B cell (primary cell): ENCODE data around the gene MROH7. TPM values are rescaled to one million over a fixed set of nuclear protein-coding genes. Genes with fewer than 3 reads are reported as not detected.

ENCODE experiments used
- ATAC-seq: fragments of 200-7000 bp; cut with Tn5 transposase; one replicate; pipeline ENCODE4 v1.10.0; 2021; ENCODE audit warnings: low read depth, mild to moderate bottlenecking, moderate number of reproducible peaks, moderate library complexity
- CTCF ChIA-PET: fragments of 350-600 bp; sonication (Branson Sonifier 250); formaldehyde crosslinking; loops from one replicate; lab custom pipeline; 2021; ENCODE audit warnings: antibody characterized with exemption, inconsistent platforms; lab: Charles Lee
- POLR2A ChIA-PET: fragments of 350-600 bp; sonication (Branson Sonifier 250); formaldehyde crosslinking; loops from one replicate; lab custom pipeline; 2021; ENCODE audit warnings: antibody characterized with exemption; lab: Charles Lee
- DNase-seq: peaks from one replicate; pipeline ENCODE4 v3.0.0; 2013
- H2AFZ ChIP-seq: 2 replicates; pipeline ENCODE4 v1.6.1; 2012; ENCODE audit warnings: mild to moderate bottlenecking, low read depth, low read length; ENCODE audit not compliant: insufficient read depth, poor library complexity, severe bottlenecking
- H3K27ac ChIP-seq, 2 donors: 1 replicate in 1 of 2; 2 replicates in 1 of 2; pipeline ENCODE4 v1.5.1; 2012 to 2013; ENCODE audit warnings: low read length in 2 of 2, mild to moderate bottlenecking in 2 of 2, moderate library complexity in 1 of 2
- H3K27me3 ChIP-seq, 4 experiments: fragments of 200-600 bp in 1 of 4; sonication (generic) in 1 of 4; replicated peaks in 1 of 4; 1 replicate in 2 of 4; 2 replicates in 2 of 4; pipeline versions ENCODE4 v1.6.1 to v1.7.0; 2013 to 2016; ENCODE audit warnings: low read length in 3 of 4, mild to moderate bottlenecking in 2 of 4, mixed read lengths in 1 of 4, moderate library complexity in 1 of 4; ENCODE audit not compliant: insufficient read depth in 4 of 4, control insufficient read depth in 3 of 4; ENCODE audit errors: control extremely low read depth in 1 of 4
- H3K36me3 ChIP-seq, 2 experiments: replicated peaks in 1 of 2; 1 replicate in 1 of 2; 2 replicates in 1 of 2; pipeline versions ENCODE4 v1.6.1 to v1.7.1; 2013; ENCODE audit warnings: low read length in 1 of 2; ENCODE audit not compliant: insufficient read depth in 2 of 2, control insufficient read depth in 1 of 2; ENCODE audit errors: control extremely low read depth in 1 of 2, extremely low read depth in 1 of 2
- H3K4me1 ChIP-seq, 2 donors: fragments of 200-600 bp in 1 of 2; sonication (generic) in 1 of 2; 1 replicate in 1 of 2; 2 replicates in 1 of 2; pipeline versions ENCODE4 v1.5.1 to v1.6.1; 2013 to 2017; ENCODE audit warnings: low read length in 2 of 2; ENCODE audit not compliant: control insufficient read depth in 2 of 2, insufficient read depth in 2 of 2
- H3K4me2 ChIP-seq: replicated peaks from 2 replicates; pipeline ENCODE3; 2012; ENCODE audit warnings: mild to moderate bottlenecking, low read depth, low read length; ENCODE audit not compliant: poor library complexity, severe bottlenecking
- H3K4me3 ChIP-seq, 5 experiments: fragments of 200-600 bp in 1 of 5; sonication (generic) in 1 of 5; 1 replicate in 3 of 5; 2 replicates in 2 of 5; pipeline versions ENCODE4 v1.5.1 to v1.7.0; 2011 to 2016; ENCODE audit warnings: low read length in 4 of 5, mild to moderate bottlenecking in 4 of 5, low read depth in 2 of 5, control low read depth in 1 of 5, moderate library complexity in 1 of 5; ENCODE audit not compliant: insufficient read depth in 1 of 5; ENCODE audit errors: control extremely low read depth in 1 of 5, extremely low read depth in 1 of 5
- H3K79me2 ChIP-seq: fragments of 200-600 bp; sonication (generic); one replicate; pipeline ENCODE4 v1.6.0; 2016; ENCODE audit warnings: low read length; ENCODE audit not compliant: control insufficient read depth, insufficient read depth
- H3K9ac ChIP-seq: fragments of 200-600 bp; sonication (generic); 2 replicates; pipeline ENCODE4 v1.6.1; 2017; ENCODE audit warnings: mild to moderate bottlenecking, low read length, moderate library complexity
- H3K9me3 ChIP-seq, 3 donors: one replicate each; pipeline versions ENCODE4 v1.6.1 to v1.7.1; 2013; ENCODE audit warnings: low read length in 2 of 3; ENCODE audit not compliant: control insufficient read depth in 2 of 3, insufficient read depth in 1 of 3; ENCODE audit errors: control extremely low read depth in 1 of 3
- H4K20me1 ChIP-seq: 2 replicates; pipeline ENCODE4 v1.6.0; 2012; ENCODE audit warnings: mild to moderate bottlenecking, low read length; ENCODE audit not compliant: insufficient read depth, control insufficient read depth, poor library complexity, severe bottlenecking
- H3K27ac Mint-ChIP-seq: one replicate; pipeline ENCODE4 v1.8.0; 2021; ENCODE audit warnings: mixed read lengths
- H3K27me3 Mint-ChIP-seq: one replicate; pipeline ENCODE4 v1.8.0; 2021; ENCODE audit warnings: mixed read lengths
- H3K4me1 Mint-ChIP-seq: one replicate; pipeline ENCODE4 v1.8.0; 2021; ENCODE audit warnings: mixed read lengths
- H3K4me3 Mint-ChIP-seq: one replicate; pipeline ENCODE4 v1.8.0; 2021; ENCODE audit warnings: mixed read lengths
- H3K9me3 Mint-ChIP-seq: one replicate; pipeline ENCODE4 v1.8.0; 2022; ENCODE audit warnings: mixed read lengths; ENCODE audit not compliant: insufficient read depth
- CTCF ChIP-seq: fragments of 200-600 bp; IDR thresholded peaks from one replicate; pipeline ENCODE4 v1.8.0; 2022; ENCODE audit warnings: antibody characterized with exemption, mild to moderate bottlenecking
- EZH2 ChIP-seq: IDR thresholded peaks from 2 replicates; pipeline ENCODE4 v1.6.1; 2012; ENCODE audit warnings: borderline replicate concordance, low read depth, mild to moderate bottlenecking, moderate library complexity, low read length; ENCODE audit not compliant: insufficient read depth, poor library complexity, severe bottlenecking
- WGBS: methylation state at CpG from one replicate; pipeline ENCODE4 v1.1.5; 2013; ENCODE audit warnings: missing lambda C conversion rate; ENCODE audit not compliant: insufficient coverage; 5-methylcytosine and 5-hydroxymethylcytosine counted together
- intact Hi-C: fragments of 100-400 bp; cut with micrococcal nuclease; formaldehyde crosslinking; loops from one replicate; pipeline ENCODE4 v1.10.0; 2022
- polyA plus RNA-seq: library from polyadenylated mRNA; depleted of rRNA; stranded (reverse); fragments of >200 nt; gene quantifications from 2 replicates; pipeline ENCODE4 v1.2.3, GENCODE V29; 2012
- total RNA-seq, 2 donors: library from RNA; stranded (reverse); fragments of 120-200 nt in 1 of 2; gene quantifications; 1 replicate in 1 of 2; 2 replicates in 1 of 2; pipeline versions ENCODE4 v1.2.3 to v1.2.4, GENCODE V29; 2013 to 2022

Gene MROH7
- total and polyA plus RNA-seq, 2 donors (not counting 1 experiment from before 2014, with no cell fraction given), result not detected

- Mint-ChIP-seq H3K27me3 (peaks cover 36% of the 10 kb centered on the region), H3K9me3 (no peaks in the 10 kb centered on the region), H3K4me1 (no peaks in the 10 kb centered on the region), H3K4me3 (no peak overlapping the region), H3K27ac (no peak overlapping the region)
- intact Hi-C loops, result no loop called here
- Histone ChIP-seq H3K9ac (no peak overlapping the region), H3K4me3 (no peak overlapping the region), H3K4me1 (no peaks in the 10 kb centered on the region), H2AFZ (no peak overlapping the region), H3K36me3 (no peaks in the 10 kb centered on the region), H3K27me3 (peaks cover 0 to 11% (median 1%) of the 10 kb centered on the region in 4 experiments), H3K9me3 (no peaks in the 10 kb centered on the region), H3K27ac (no peak overlapping the region), H4K20me1 (no peaks in the 10 kb centered on the region), H3K79me2 (no peaks in the 10 kb centered on the region), H3K4me2 (no peak overlapping the region)
- 95% methylated on average over 4 of the region's 10 CpGs for WGBS
- TF ChIP-seq EZH2, result no peak
- no peak for TF ChIP-seq CTCF
- DNase-seq, result no peak
- no peak for ATAC-seq
- POLR2A ChIA-PET, result no interaction called here
- CTCF ChIA-PET, result no interaction called here
Observed at GRCh38 chr1:54703471-54703870, 61.9 kb downstream of the MROH7 start.

GRCh38 chr1:54705153-54705552, 63.6 kb downstream of the MROH7 start:
- no peak overlapping the region for H3K27ac Mint-ChIP-seq
- intact Hi-C loops, result no loop called here

More at GRCh38 chr1:54705153-54705552, 63.6 kb downstream of the MROH7 start:
- Histone ChIP-seq H4K20me1 (no peaks in the 10 kb centered on the region), H2AFZ (no peak overlapping the region), H3K27ac (no peak overlapping the region), H3K79me2 (no peaks in the 10 kb centered on the region), H3K4me3 (no peak overlapping the region), H3K4me2 (no peak overlapping the region), H3K4me1 (no peaks in the 10 kb centered on the region), H3K36me3 (no peaks in the 10 kb centered on the region), H3K9ac (no peak overlapping the region), H3K27me3 (peaks cover 0 to 13% (median 2%) of the 10 kb centered on the region in 4 experiments), H3K9me3 (no peaks in the 10 kb centered on the region)
- Mint-ChIP-seq H3K4me3 (no peak overlapping the region), H3K9me3 (no peaks in the 10 kb centered on the region), H3K4me1 (no peaks in the 10 kb centered on the region), H3K27me3 (peaks cover 36% of the 10 kb centered on the region)
- no peak for ATAC-seq
- WGBS, result 83% methylated on average over 1 of the region's 2 CpGs
- no peak for DNase-seq
- ChIA-PET CTCF (no interaction called here), POLR2A (no interaction called here)
- TF ChIP-seq CTCF, result no peak
- no peak for TF ChIP-seq EZH2
